GM13977 (cell line): ENCODE measurements around the gene DUOXA2.
A peak's percentile ranks its signal among the peaks of the same experiment; 100 is the strongest.

Source experiments
- DNase-seq: peaks from one replicate; pipeline ENCODE4 v3.0.0; 2012; ENCODE audit warnings: low spot score
- CTCF ChIP-seq: IDR thresholded peaks from 2 replicates; pipeline ENCODE4 v1.5.1; 2012; ENCODE audit warnings: mild to moderate bottlenecking, control low read depth; ENCODE audit not compliant: insufficient read depth; ENCODE audit errors: extremely low read depth, missing control alignments
- in situ Hi-C: fragments of 300-500 bp; cut with MboI; formaldehyde crosslinking; loops from one replicate; pipeline ENCODE4 v1.12.0; 2022; ENCODE audit warnings: low sequenced_read_pairs, low pct_unique_long_range_greater_than_20kb, mixed read lengths, inconsistent platforms; ENCODE audit not compliant: unreplicated experiment

DUOXA2 gene

GRCh38 chr15:45114751-45115085, 592 bp downstream of the DUOXA2 start:
- no peak for TF ChIP-seq CTCF
- in situ Hi-C loops: no loop called here
- no peak for DNase-seq

GRCh38 chr15:45115312-45115820, 1.2 kb downstream of the DUOXA2 start:
- no peak for TF ChIP-seq CTCF
- DNase-seq: no peak
- in situ Hi-C loops: no loop called here

- no peak for DNase-seq
- TF ChIP-seq CTCF: no peak
- in situ Hi-C loops: no loop called here
These were observed 1.9 kb downstream of the DUOXA2 start for GRCh38 chr15:45116006-45116481.

GRCh38 chr15:45116482-45117307, 2.6 kb downstream of the DUOXA2 start:
- no peak for DNase-seq
- in situ Hi-C loops: no loop called here
- peak; percentile 1 for TF ChIP-seq CTCF

- no peak for DNase-seq
- no peak for TF ChIP-seq CTCF
- in situ Hi-C loops: no loop called here
These were observed 3.4 kb downstream of the DUOXA2 start for GRCh38 chr15:45117308-45118130.

- peak; percentile 99 for TF ChIP-seq CTCF
- in situ Hi-C loops: no loop called here
- peak; percentile 93 for DNase-seq
These were observed 4.0 kb downstream of the DUOXA2 start for GRCh38 chr15:45118131-45118588.
